Stimulated activated CD4-positive, alpha-beta T cell treated with anti-CD3 and anti-CD28 coated beads, Interleukin-12 subunit alpha, Interleukin-12 subunit beta, amount 100 ng/mL, for 4 hours (primary cell): ENCODE data around the gene GNRH2.
"Not testable (repeated sequence)": the region's sequence is repeated elsewhere in the genome, so short reads cannot be mapped to it uniquely, and the experiment has no call there.

Experiments used
- DNase-seq: peaks from one replicate; pipeline ENCODE4 v3.0.0-alpha.2; 2020

The GNRH2 gene

DNA sequence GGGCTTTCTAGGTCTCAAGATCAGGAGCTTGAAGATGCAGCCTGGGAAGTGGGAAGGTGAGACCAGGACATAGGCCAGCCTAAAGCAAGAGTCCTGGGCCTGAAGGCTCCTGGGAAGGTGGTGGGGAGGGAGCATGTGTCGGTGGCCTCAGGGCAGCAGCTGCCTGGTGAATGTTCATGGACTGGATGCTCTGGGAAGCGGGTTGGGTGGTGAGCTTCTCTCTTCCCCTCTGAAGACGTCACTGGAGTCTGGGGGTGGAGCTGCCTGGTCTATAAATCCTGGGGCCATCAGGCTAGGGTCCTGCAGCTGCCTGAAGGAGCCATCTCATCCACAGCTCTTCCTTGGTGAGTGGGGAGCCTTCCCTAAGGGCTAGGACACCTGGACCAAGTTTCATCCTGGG, at the start of gene GNRH2:
Gene GNRH2 (plus strand): TSS at position 301 of the 400 bp plus-strand sequence. CDS start 793 bp downstream, outside the sequence.
- DNase-seq: no peak

DNA sequence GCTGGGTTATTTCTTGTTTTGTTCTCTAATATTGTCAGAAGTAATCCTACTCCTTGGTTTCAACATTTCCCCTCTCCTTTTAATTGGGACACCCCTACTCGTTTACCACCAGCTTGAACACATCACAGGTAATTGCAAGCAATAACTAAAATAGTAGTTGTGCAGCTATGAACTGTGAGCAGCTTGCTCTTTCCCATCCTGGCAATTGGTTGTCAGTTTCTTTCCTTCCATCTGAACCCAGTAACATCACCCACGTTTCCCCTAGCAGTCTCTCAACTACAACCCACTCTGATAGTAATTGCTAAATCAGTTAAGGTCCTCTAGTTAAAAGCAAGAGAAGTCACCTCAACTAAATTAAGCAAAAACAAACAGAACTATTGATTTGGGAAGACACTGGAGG, 47.6 kb upstream of the GNRH2 start:
- DNase-seq: no peak

DNA sequence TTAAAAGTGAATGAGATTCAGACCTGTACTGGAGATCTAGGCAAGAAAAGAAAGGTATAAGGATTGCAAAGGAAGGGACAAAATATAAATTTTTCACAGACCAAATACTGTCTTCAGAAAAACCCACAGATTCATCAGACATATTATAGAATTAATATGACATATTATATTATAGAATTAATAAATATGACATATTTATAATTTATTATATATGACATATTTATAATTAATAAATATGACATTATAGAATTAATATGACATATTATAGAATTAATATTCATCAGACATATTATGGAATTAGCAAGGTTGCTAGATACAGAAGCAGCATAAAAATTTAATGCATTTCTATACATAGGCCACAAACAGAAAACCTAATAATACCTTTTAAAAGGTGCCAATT, 44.7 kb upstream of the GNRH2 start:
- DNase-seq: no peak

- DNase-seq: no peak
These were observed 42.4 kb upstream of the GNRH2 start for GRCh38 chr20:3000852-3001523.

GRCh38 chr20:3003416-3003815, 40.0 kb upstream of the GNRH2 start:
- DNase-seq: no peak

DNA sequence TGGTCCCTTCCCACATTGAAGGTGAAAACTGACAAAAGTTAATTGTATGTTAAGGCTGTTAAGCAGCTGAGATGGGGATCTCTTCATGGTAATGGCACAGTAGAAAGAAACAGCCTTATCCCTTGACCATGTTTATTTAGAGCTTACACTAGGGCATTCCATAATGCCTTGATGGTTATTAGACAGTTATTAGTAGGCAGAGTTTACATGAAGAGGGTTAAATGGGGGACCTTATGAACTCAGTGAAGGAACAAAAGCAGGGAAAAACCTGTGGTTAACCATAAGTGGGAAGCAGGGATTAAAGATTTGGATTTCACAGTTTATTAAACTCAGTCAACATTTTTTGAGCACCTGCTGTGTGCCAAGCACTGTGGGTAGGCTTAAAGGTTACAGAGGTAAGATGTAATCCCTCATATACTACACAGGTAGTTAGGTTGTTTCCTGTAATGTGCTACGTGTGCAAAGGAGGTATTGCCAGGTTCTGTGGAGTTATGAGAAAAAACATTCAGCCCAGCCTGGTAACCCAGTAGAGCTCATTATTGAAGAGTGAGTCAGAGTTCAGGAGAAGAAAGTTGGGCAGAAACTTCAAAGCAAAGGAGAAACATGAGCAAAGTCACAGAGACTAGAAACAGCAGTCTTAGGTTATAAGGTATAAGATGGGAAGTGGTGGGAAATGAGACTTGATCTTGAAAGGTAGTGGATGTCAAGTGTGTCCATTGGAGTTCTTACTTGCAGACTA, 32.3 kb upstream of the GNRH2 start:
- DNase-seq: no peak

GRCh38 chr20:3011752-3012151, 31.7 kb upstream of the GNRH2 start:
- no peak for DNase-seq

- DNase-seq: no peak
These were observed 29.7 kb upstream of the GNRH2 start for GRCh38 chr20:3013771-3014170.

- no peak for DNase-seq
These were observed 29.2 kb upstream of the GNRH2 start for GRCh38 chr20:3014179-3014578.

DNA sequence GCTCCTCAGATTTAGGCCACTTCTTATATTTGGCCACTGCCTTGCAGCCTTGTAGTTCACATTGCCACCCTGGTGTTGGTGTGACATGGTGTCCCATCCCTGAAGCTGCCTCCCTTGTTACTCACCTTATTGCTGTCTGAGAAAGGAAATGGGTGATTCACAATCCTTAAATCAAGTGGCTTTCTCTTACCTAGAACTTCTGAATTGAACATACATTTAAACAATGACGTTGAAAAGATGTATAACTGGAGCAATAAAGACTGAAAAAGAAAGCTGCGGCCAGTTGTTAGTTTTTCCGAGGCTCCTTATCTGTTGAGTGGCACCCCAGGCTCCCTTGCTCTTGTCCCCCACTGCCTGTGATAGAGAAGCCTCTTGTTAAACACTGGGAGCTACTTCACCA, 28.8 kb upstream of the GNRH2 start:
- DNase-seq: no peak

DNA sequence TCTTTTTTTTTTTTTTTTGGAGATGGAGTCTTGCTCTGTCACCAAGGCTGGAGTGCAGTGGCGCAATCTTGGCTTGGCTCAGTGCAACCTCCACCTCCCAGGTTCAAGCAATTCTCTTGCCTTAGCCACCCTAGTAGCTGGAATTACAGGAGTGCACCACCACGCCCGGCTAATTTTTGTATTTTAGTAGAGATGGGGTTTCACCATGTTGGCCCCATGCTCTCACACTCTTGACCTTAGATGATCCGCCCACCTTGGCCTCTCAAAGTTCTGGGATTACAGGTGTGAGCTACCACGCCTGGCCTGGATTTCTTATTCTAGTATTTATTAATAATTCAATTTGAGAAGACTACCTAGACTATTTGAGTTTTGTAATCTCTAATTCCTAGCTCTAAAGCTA, 28.1 kb upstream of the GNRH2 start:
- DNase-seq: not testable (repeated sequence)

DNA sequence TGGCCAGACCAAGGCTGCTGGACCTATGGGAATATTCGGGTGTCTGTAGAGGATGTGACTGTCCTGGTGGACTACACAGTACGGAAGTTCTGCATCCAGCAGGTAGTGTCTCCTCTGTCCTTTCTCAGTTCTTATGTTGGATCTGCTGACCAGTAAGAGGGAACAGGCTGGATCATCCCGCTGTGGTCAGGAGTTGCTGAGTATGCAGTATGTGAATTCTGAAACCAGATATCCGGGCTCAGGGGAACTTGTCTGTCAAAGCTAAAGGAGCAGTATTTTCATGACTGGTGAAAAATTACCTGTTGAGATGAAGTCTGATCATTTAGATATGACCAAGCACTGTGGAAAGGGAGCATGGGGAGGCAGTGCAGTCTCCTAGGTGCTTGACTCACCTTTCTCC, 22.1 kb upstream of the GNRH2 start:
- DNase-seq: no peak

GRCh38 chr20:3021777-3022176, 21.6 kb upstream of the GNRH2 start:
- no peak for DNase-seq

DNA sequence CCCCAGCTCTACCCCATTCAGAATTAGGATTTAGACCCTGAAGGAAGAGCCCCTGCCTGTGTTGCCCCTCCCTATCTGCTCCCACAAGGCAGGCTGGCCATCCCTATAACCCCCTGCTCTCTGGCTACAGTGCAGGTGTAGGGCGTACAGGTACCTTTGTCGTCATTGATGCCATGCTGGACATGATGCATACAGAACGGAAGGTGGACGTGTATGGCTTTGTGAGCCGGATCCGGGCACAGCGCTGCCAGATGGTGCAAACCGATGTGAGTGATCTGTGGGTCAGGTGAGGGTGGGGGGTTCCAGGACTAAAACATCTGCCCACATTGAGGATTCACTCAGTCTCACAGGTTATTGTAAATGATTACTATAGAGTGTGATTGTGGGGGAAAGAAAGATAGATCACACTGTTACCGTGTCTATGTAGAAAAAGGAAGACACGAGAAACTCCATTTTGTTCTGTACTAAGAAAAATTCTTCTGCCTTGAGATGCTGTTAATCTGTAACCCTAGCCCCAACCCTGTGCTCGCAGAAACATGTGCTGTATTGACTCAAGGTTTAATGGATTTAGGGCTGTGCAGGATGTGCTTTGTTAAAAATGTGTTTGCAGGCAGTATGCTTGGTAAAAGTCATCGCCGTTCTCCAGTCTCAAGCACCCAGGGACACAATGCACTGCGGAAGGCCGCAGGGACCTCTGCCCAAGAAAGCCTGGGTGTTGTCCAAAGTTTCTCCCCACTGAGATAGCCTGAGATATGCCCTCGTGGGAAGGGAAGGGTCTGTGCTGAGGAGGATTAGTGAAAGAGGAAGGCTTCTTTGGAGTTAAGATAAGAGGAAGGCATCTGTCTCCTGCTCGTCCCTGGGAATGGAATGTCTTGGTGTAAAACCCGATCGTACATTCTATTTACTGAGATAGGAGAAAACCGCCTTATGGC, 20.6 kb upstream of the GNRH2 start:
- DNase-seq: not testable (repeated sequence)

DNA sequence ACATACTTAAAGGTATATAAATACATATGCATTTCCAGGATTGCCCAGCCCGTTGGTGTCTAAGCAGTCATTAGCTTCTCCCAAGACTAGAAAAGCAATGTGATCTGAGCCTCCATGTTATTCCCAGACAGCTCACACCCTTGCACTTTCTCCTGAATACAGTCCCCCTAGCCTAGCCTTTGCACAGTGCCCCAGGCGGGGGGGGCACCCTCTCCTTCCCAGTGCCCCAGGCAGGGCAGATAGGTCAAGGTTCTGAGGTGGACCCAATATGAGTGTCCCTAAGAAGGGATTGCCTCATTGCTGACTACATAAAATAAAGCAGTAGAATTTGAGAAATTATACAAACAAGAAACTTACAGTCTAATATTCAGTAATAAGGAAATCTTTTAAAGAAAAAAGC, 15.4 kb upstream of the GNRH2 start:
- DNase-seq: no peak

GRCh38 chr20:3031524-3032147, 11.8 kb upstream of the GNRH2 start:
- DNase-seq: no peak

GRCh38 chr20:3032624-3033023, 10.8 kb upstream of the GNRH2 start:
- no peak for DNase-seq

GRCh38 chr20:3037654-3038053, 5.8 kb upstream of the GNRH2 start:
- no peak for DNase-seq

GRCh38 chr20:3038454-3038853, 5.0 kb upstream of the GNRH2 start:
- no peak for DNase-seq

DNA sequence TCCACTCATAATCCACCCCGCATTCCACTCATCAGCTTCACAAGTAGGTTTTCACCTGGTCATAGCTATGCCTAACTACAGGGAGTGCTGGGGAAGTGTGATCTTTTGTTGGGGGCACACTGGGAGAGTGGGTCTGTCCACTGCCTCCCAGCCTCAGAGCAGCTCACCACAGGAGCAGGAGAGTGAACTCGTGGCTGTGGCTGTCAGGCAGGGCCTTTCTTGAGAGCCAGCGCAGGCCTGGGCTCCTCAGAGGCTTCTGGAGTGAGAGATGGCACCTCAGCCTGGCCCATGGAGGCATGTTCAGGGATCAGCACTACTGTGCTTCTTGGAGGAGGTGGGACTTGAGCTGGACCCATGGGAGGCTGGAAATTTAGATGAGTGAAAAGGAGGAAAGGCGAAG, 4.0 kb upstream of the GNRH2 start:
- no peak for DNase-seq

- no peak for DNase-seq
These were observed 3.3 kb upstream of the GNRH2 start for GRCh38 chr20:3040086-3040485.

DNA sequence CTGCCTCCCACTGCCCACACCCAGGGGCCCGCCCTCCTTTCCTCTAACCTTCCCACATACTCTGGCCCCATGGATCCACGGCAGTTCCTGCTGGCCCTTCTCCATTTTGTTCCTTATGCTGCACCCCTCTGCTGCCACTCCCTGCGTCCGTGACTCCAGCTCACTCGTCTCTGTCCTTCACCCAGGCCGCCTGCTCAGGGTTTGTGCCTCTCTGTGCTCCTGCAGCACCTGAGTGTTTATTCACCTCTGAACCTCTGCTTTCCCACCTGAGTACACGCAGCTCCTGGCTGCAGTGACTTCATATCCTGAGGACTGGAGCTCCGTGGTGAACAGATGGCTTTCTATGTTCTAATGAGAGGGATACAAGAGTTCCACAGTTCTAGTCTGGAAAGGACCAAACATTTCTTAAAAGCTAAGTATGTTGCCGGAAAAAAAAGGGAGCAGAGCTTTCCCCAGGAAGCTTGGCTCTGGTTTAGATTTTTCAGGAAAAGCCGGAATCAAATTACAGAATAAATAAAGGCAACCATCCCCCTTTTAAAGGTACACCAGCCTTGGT, 1.5 kb upstream of the GNRH2 start:
- no peak for DNase-seq

- no peak for DNase-seq
These were observed 797 bp upstream of the GNRH2 start for GRCh38 chr20:3042625-3043024.
